Measurements from ENCODE around the gene TAP2. TPM values are rescaled to one million over a fixed set of nuclear protein-coding genes. Genes with fewer than 3 reads are reported as not detected.

TAP2 gene
- polyA plus RNA-seq, 12 donors, result 3.7 to 13.7 (median 5.8) TPM; not detected in 1

DNA sequence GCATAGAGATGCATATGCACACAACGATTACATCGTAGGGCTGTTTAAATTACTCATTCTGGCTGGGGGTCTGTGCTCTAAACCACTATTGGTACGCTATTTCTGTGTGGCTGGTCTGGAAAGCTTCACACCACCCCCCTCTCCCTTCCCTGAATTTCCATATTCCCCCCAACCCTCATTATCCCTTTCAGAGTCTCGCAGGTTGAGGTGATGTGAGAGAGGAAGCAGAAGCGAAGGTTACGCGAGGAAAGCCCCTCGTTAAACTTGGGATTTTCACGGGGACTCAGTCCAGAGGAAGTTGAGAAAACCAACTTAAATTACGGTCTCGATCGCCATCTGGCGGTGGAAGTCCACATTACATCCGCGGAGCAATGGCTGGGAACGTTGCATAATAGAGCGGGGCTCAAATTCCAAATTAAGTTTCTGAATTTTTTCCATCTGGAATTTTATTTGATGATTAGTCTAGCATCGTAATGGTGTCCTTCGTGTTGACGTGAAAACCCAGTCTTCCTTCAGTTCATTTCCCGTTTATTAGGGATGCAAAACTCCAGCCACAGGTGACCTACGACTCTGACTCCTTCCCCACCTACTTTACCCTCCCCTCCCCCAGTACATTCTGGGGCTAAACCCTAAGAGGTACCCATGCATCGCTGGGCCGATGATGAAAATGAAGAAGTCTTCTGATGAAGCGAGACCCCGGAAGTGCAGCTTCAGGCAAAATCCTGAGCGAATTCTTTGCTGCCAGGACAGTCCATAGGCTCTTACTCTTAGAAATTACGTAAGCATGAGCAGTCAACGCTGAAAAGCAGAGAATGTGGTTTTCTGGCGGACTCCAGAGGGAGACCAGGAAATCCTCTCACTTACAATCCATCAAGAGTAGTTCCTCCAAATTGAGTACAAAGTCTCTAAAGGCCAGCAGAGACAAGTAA lies 41.4 kb downstream of the TAP2 start:
- peak; percentile 80 for DNase-seq

DNA sequence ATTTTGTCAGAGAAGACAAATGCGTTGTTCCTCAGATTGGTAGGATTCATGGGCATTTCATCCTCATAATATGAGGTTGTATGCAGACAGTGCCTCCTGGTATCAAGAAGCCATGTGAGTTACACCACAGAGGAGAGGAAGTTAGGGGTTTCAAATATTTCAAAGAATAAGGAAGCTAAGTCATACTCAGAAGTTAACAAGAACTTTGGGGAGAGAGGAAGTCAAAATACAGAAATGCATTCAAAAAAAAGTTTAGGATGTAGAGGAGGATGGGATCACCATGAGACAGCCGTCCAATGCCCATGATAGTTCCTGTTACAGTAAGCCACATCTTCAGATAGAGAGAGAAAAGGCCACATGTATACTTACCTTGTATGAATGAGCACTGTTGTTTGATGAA lies 44.0 kb downstream of the TAP2 start:
- DNase-seq, result no peak

DNA sequence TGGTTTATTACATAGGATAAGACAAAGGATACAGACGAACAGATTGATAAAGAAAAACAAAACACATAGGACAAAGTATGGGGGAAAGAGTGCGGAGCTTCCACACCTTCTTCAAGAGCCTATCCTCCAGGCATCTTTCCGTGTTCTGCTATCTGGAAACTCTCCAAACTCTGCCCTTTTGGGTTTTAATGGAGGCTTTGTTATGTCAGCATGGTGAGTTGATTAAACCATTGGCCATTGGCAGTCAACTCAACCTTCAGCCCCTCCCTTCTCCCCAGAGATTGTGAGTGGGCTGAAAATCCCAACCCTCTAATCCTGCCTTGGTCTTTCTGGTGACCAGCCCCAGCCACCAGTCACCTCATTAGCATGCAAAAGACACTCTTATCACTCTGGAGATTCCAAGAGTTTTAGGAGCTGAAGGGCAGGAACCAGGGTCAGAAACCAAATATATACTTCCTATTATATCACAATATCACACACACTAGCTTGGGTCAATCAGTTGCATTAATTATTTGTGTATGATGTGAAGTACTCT lies 45.6 kb downstream of the TAP2 start:
- DNase-seq, result no peak

DNA sequence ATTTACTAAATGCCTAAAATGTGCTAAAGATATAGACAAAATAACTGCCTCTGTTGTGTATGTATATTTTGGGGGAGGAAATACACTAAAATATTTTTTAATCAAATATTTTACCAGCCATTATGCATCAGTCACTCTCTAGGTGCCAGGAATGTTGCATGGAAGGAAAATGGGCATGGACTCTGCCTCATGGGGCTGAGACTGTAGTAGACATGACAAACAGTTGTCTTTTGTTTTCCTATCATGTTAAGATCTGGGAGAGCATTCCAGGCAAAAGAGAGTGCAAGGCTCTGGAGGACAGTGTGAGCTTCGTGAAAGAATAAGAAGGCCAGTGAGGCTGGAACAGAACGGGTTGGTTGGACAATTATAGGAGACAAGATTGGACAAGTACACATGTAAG lies 48.2 kb downstream of the TAP2 start:
- no peak for DNase-seq

Other genes starting within 250 kb of the TAP2 start
- 10 to 100 TPM in 5 of 12 donors, 1 to 10 TPM in 6, not detected in 1; 6.5 to 42.0 (median 9.9) TPM for gene HLA-DRB1, start 248.9 kb downstream of the TAP2 start, polyA plus RNA-seq (ENCODE audit: insufficient read length in 12 of 12)
- gene HLA-DQA1, start 201.3 kb downstream of the TAP2 start, polyA plus RNA-seq (ENCODE audit: insufficient read length in 12 of 12), result 10 to 100 TPM in 1 of 12 donors, 1 to 10 TPM in 7, under 1 TPM in 2, not detected in 2; 0.62 to 13.8 (median 2.9) TPM
- gene HLA-DQB1, start 172.1 kb downstream of the TAP2 start, polyA plus RNA-seq (ENCODE audit: insufficient read length in 12 of 12), result 10 to 100 TPM in 1 of 12 donors, 1 to 10 TPM in 10, not detected in 1; 1.4 to 16.0 (median 3.7) TPM
- 1 to 10 TPM in 2 of 12 donors, under 1 TPM in 6, not detected in 4; 0.25 to 2.7 (median 0.57) TPM for gene HLA-DQA2, start 97.3 kb downstream of the TAP2 start, polyA plus RNA-seq (ENCODE audit: insufficient read length in 12 of 12)
- gene HLA-DQB2, start 75.2 kb downstream of the TAP2 start, polyA plus RNA-seq (ENCODE audit: insufficient read length in 12 of 12), result 1 to 10 TPM in 2 of 12 donors, under 1 TPM in 4, not detected in 6; 0.23 to 2.3 (median 0.56) TPM
- gene HLA-DOB, start 21.7 kb downstream of the TAP2 start, polyA plus RNA-seq (ENCODE audit: insufficient read length in 12 of 12), result 1 to 10 TPM in 1 of 12 donors, under 1 TPM in 4, not detected in 7; 0.19 to 1.3 (median 0.25) TPM
- gene PSMB8, start 5.3 kb upstream of the TAP2 start, polyA plus RNA-seq (ENCODE audit: insufficient read length in 12 of 12), result 10 to 100 TPM in 11 of 12 donors, not detected in 1; 11.2 to 17.3 (median 12.8) TPM
- gene TAP1, start 15.0 kb upstream of the TAP2 start, polyA plus RNA-seq (ENCODE audit: insufficient read length in 12 of 12), result 10 to 100 TPM in 4 of 12 donors, 1 to 10 TPM in 7, not detected in 1; 6.5 to 13.6 (median 9.1) TPM
- 10 to 100 TPM in 1 of 12 donors, 1 to 10 TPM in 10, not detected in 1; 2.5 to 27.2 (median 4.4) TPM for gene PSMB9, start 15.5 kb upstream of the TAP2 start, polyA plus RNA-seq (ENCODE audit: insufficient read length in 12 of 12)
- 10 to 100 TPM in 1 of 12 donors, 1 to 10 TPM in 10, not detected in 1; 3.0 to 15.7 (median 3.8) TPM for gene HLA-DMB, start 102.3 kb upstream of the TAP2 start, polyA plus RNA-seq (ENCODE audit: insufficient read length in 12 of 12)
- gene HLA-DMA, start 114.4 kb upstream of the TAP2 start, polyA plus RNA-seq (ENCODE audit: insufficient read length in 12 of 12), result 10 to 100 TPM in 2 of 12 donors, 1 to 10 TPM in 8, not detected in 2; 2.7 to 28.3 (median 5.0) TPM
- gene BRD2, start 129.9 kb upstream of the TAP2 start, polyA plus RNA-seq (ENCODE audit: insufficient read length in 12 of 12), result 100 to 1,000 TPM; 144 to 876 (median 162) TPM
- 1 to 10 TPM in 6 of 12 donors, under 1 TPM in 5, not detected in 1; 0.41 to 8.0 (median 1.6) TPM for gene HLA-DOA, start 170.9 kb upstream of the TAP2 start, polyA plus RNA-seq (ENCODE audit: insufficient read length in 12 of 12)
- gene HLA-DPA1, start 234.9 kb upstream of the TAP2 start, polyA plus RNA-seq (ENCODE audit: insufficient read length in 12 of 12), result 10 to 100 TPM in 9 of 12 donors, 1 to 10 TPM in 2, not detected in 1; 7.6 to 44.7 (median 13.9) TPM
- 10 to 100 TPM in 2 of 12 donors, 1 to 10 TPM in 9, not detected in 1; 2.9 to 29.8 (median 9.0) TPM for gene HLA-DPB1, start 237.3 kb upstream of the TAP2 start, polyA plus RNA-seq (ENCODE audit: insufficient read length in 12 of 12)